ENCODE results near the gene MLLT10. TPM values are rescaled to one million over a fixed set of nuclear protein-coding genes. Genes with fewer than 3 reads are reported as not detected.
A peak's percentile ranks its signal among the peaks of the same experiment; 100 is the strongest.

The MLLT10 gene
- total and polyA plus RNA-seq, 2 donors (not counting 3 experiments of a cell fraction or from before 2014, with no cell fraction given), result 35.4 to 54.0 TPM

- peak within 1 kb of the TSS; percentile 97 for H3K27ac ChIP-seq (ENCODE audit: insufficient read depth, low read depth, low read length)
- peak within 1 kb of the TSS; percentile 99 for H3K9ac ChIP-seq (replicated peaks; ENCODE audit: extremely low read depth, insufficient read depth, low read length)
- no peaks in the 10 kb centered on the region for H3K79me2 ChIP-seq (ENCODE audit: control insufficient read depth, insufficient read depth, low read length)
- peak within 1 kb of the TSS; percentile 100 for H3K4me2 ChIP-seq (ENCODE audit: insufficient read depth, low read length)
- ChIA-PET POLR2A (interaction anchor here (0.6 to 2.2 kb wide), 3 partner anchors 7 to 196 kb away, joined by 3 to 11 read pairs (median 4); no protein-coding TSS in a partner anchor), CTCF (interaction anchor here (0.7 to 3.1 kb wide), 7 partner anchors 9 to 428 kb away, joined by 3 to 38 read pairs (median 6); no protein-coding TSS in a partner anchor)
- H3K36me3 ChIP-seq (ENCODE audit: control insufficient read depth in 2 of 2, extremely low read depth in 1 of 2, insufficient read depth in 2 of 2, low read length in 2 of 2), result no peaks in the 10 kb centered on the region
- BruUV-seq (replicated peaks), result no TSS peak
- H3K4me1 ChIP-seq (ENCODE audit: control insufficient read depth, extremely low read depth, insufficient read depth, low read length), result peaks cover 29% of the 10 kb centered on the region
- peak within 1 kb of the TSS; percentile 96 for H2AFZ ChIP-seq (ENCODE audit: low read depth, low read length)
- DNase-seq (ENCODE audit: low read depth, low spot score), result peak; percentile 90
- no peak for FAIRE-seq
- dilution Hi-C loops (cut with MboI; ENCODE audit: extremely low pct_ligation_motif_present, low sequenced_read_pairs) (no loop called here), intact Hi-C loops (cut with micrococcal nuclease) (loop anchor here (1.0 to 10.0 kb wide), 10 partner anchors 9 to 799 kb away; partner anchors contain the start of genes BMI1 and MLLT10)
- no peaks in the 10 kb centered on the region for H4K20me1 ChIP-seq (replicated peaks; ENCODE audit: control insufficient read depth, extremely low read depth, insufficient read depth, low read length)
- H3K4me3 ChIP-seq (replicated peaks in 1 of 3; ENCODE audit: insufficient read depth in 1 of 3, low read depth in 1 of 3, low read length in 3 of 3), result peak within 1 kb of the TSS; percentile 48 to 81 (median 53)
- H3K9me1 ChIP-seq (replicated peaks; ENCODE audit: control insufficient read depth, extremely low read depth, insufficient read depth, low read length), result no peaks in the 10 kb centered on the region
- H3K9me3 ChIP-seq (replicated peaks; ENCODE audit: control insufficient read depth, insufficient read depth, low read length), result no peaks in the 10 kb centered on the region
- no peak for TF ChIP-seq EZH2 (IDR thresholded peaks at IDR 0.05; ENCODE audit: borderline replicate concordance, low read depth, low read length, severe bottlenecking)
- no peak for TF ChIP-seq FOS (IDR thresholded peaks at IDR 0.05; ENCODE audit: borderline replicate concordance, insufficient read depth, low read length)
- TF ChIP-seq, protein P1, sequence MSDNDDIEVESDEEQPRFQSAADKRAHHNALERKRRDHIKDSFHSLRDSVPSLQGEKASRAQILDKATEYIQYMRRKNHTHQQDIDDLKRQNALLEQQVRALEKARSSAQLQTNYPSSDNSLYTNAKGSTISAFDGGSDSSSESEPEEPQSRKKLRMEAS (IDR thresholded peaks at IDR 0.05; ENCODE audit: insufficient read depth, insufficient read length), result no peak
- no peak for TF ChIP-seq CTCF (IDR thresholded peaks at IDR 0.05; ENCODE audit: extremely low read depth in 1 of 2, insufficient read depth in 1 of 2, low read depth in 1 of 2, low read length in 2 of 2)
- TF ChIP-seq POLR2AphosphoS5 (IDR thresholded peaks at IDR 0.05; ENCODE audit: insufficient read depth, low read depth, low read length), result peak; percentile 69
- TF ChIP-seq POLR2A (IDR thresholded peaks at IDR 0.05; ENCODE audit: low read depth, low read length), result peak; percentile 71
- no peak for TF ChIP-seq MYC (IDR thresholded peaks at IDR 0.05; ENCODE audit: low read depth, low read length)
- TF ChIP-seq GATA2 (IDR thresholded peaks at IDR 0.05; ENCODE audit: insufficient read depth, insufficient read length, low read depth, low read length), result no peak
- H3K27me3 ChIP-seq (ENCODE audit: control insufficient read depth in 2 of 2, insufficient read depth in 2 of 2, low read length in 2 of 2), result no peaks in the 10 kb centered on the region
Observed at GRCh38 chr10:21525367-21526187, 8.5 kb upstream of the MLLT10 start, which contains the start of gene SKIDA1. Gene SKIDA1 (minus strand): TSS chr10:21525682. CDS start chr10:21517822, 7,860 bp downstream.

All from endothelial cell of umbilical vein (primary cell).